HG03025 (cell line): Measurements from ENCODE around the gene ARL13A.
"Not testable (repeated sequence)": the region's sequence is repeated elsewhere in the genome, so short reads cannot be mapped to it uniquely, and the experiment has no call there.

ENCODE experiments used
- ATAC-seq: cut with Tn5 transposase; IDR thresholded peaks from one replicate; pipeline ENCODE4 v1.9.1; 2021; ENCODE audit warnings: mild to moderate bottlenecking, moderate library complexity; ENCODE audit not compliant: unreplicated experiment, low FRiP score

The ARL13A gene

DNA sequence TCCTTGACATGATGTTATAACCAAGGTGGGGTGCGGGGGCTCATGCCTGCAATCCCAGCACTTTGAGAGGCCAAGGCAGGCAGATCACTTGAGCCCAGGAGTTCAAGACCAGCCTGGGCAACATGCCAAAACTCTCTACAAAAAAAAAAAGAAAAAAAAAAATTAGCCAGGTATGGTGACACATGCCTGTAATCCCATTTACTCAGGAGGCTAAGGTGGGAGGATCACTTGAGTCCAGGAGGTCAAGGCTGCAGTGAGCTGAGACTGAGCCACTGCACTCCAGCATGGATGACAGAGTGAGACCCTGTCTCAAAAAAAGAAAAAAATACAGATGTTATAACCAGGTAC is 12.0 kb downstream of the ARL13A start:
- not testable (repeated sequence) for ATAC-seq

DNA sequence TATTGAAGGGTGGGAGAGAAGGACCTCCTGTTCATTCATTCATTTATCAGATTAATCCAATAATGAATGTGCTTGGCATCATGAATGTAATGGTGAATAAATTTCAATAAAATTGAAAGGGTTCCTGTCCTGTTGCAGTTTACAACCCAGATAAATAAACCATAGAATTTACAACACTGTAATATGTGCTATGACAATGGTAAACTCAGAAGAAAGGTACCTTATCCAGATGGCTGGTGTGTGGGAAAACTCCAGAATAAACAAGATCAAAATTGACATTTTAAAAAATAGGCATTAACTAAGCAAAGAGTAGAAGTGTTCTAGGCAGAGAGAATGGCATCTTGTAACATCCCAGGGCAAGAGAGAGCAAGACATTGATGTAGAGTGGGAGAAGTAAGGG is 15.3 kb downstream of the ARL13A start:
- no peak for ATAC-seq

DNA sequence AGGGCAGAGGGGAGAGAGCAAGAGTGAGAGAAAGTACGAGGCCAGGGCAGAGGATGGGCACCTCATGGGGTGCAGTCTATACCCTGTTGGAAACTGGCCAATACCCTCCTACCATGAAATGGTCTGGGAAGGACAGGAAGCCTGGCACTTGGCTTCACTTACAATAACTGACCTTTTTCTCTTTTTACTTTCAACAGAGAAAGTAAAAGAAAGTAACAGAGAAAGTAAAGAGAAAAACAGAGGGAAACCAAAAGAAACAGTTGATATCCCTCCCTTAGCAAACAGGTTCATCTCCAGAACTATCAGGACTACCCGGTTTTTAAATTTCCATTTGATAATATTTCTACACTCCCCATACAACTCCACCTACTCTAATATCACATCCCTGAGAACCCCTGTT is 20.6 kb downstream of the ARL13A start:
- no peak for ATAC-seq

DNA sequence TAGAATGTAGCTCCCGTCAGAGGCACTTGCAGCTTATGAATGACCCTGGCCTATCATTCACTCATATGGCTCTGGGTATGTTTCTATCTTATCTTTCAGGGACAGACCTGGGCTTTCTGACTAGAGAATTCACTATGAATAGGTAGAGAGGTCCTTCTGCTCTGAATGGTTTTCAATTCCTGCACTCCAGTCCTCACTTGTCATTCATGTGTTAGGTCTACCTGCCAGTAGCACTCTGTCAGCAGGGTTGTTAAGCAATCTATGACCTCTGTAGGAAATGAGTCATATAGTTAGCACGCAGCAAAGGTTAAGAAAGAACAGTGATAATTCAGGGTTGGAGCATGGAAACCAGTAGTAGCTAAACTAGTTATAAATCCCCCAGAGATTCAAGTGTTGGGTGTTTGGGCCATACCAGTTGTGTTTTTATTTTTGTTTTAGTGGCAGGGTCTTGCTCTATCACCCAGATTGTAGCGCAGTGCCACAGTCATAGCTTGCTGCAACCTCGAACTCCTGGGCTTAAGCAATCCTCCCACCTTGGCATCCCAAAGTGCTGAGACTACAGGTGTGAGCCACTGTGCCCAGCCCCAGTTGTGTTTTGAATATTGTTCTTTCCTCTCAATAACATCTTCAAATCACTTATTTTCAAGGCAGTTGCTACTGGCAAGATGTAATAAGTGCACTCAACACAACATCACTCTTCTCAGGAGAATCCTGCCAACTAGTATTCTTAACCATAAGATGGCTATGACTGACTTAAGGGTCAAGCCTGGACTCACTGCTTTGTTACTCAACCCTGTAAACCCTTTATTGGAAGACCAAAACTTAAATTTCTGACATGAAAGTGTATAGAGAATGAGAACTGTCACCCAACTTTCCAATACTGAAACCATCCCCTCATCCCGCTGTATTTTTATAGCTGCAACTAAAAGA is 25.1 kb downstream of the ARL13A start:
- ATAC-seq = peak; percentile 87

DNA sequence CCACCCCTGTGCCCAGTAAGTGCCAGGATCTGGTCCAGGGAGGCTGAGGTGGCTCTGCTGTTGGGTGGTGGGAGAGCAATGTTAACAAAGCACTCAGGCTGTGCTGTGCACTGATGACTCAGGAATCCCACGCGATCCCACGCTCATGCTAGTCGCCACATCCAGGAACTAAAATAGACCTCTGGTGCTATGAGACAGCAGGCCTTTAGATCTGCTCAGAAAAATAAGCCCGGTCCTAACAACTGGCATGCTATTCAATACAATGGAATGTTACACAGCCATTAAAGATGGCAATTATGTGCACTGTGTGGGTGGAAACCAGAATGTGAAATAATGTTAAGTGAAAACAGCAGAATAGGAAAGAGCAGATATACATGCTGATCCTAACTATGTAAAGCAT is 26.0 kb downstream of the ARL13A start:
- no peak for ATAC-seq

DNA sequence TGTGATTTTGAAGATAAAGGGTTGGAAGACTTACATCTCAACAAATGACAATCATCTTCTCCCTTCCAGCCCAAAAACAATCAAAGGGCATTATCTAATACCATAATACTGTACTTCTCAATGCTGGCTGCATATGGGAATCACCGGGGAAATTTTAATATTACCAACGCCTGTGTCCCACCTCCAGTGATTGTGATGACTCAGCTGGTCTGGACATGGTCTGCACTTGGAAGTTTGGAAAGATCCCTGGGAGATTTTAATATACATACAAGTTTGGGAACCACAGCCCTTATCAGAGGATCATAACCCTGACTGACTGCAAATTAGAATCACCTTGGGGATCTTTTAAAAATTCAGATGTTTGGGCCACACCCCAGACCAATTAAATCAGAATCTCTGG is 29.9 kb downstream of the ARL13A start:
- no peak for ATAC-seq

DNA sequence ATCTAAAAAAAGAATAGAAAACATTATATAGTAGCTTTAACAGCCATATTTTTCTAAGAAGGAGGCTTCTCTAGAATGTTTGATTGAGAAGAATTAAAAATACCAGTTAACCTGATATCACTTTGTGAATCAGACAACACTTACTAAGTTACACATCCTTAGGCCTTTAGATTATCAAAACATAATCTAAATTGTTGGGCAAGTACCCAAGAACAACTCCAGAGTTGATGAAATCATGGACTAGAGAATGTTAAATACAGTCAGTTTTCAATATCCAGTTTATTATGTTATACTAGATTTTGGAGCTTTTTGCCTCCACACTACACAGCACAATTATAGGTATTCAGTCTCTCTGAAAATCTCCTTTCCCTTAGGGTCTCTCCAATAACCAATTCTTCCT is 39.6 kb downstream of the ARL13A start:
- no peak for ATAC-seq

DNA sequence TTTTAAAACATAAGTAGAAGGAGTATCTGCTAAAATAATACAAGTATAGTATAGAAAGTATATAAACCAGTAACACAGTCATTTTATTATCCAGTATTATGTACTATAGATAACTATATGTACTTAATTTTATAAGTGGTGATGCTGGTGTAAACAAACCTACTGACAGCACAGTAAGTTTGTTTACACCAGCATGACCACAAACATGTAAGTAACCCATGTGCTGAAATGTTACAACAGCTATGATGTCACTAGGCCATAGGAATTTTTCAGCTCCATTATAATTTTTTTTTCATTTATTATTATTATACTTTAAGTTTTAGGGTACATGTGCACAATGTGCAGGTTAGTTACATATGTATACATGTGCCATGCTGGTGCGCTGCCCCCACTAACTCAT is 42.5 kb downstream of the ARL13A start:
- not testable (repeated sequence) for ATAC-seq

DNA sequence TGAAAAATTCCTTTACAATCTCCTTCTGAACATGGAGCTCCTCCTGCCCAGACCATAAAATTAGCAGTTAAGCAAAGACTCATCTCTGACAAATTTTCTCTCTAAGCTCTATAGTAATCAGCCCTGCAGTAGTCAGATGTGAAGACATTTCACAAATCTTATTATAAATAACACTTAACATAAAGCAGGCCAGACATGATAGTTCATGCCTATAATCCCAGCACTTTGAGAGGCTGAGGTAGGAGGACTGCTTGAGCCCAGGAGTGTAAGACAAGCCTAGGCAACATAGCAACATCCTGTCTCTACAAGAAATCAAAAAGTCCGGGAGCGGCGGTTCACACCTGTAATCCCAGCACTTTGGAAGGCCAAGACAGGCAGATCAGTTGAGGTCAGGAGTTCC is 52.5 kb downstream of the ARL13A start:
- no peak for ATAC-seq

DNA sequence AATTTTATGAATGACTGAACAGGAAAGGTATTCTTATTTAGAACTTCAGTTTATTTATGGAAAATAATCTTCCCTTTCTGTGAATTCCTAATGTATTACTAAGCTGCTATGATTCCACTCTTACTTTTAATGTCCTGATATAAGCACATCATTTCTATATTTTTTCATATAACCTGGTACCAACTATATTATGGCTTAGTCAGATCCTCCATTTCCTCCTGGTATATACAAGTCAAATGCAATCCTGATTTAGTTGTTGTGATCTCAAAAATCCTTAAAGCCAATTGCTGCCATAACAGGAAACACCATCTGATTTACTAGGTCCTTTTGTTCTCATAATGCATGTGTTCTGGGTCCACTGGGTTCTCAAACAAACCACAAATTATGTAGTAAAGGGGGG is 55.6 kb downstream of the ARL13A start:
- ATAC-seq = no peak

DNA sequence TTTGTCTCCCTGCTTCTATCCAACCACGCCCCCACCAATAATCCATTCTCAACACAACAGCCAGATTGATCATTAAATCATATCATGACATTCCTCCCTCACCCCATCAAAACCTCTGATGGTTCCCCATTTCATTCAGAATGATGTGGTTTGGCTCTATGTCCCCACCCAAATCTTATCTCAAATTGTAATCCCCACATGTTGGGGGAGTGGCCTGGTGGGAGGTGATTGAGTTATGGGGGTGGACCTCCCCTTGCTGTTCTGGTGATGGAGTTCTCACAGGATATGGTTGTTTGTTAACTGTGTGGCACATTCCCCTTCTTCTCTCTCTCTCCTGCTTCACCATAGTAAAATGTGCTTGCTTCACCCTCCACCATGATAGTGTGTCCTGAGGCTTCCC is 59.1 kb downstream of the ARL13A start:
- no peak for ATAC-seq

DNA sequence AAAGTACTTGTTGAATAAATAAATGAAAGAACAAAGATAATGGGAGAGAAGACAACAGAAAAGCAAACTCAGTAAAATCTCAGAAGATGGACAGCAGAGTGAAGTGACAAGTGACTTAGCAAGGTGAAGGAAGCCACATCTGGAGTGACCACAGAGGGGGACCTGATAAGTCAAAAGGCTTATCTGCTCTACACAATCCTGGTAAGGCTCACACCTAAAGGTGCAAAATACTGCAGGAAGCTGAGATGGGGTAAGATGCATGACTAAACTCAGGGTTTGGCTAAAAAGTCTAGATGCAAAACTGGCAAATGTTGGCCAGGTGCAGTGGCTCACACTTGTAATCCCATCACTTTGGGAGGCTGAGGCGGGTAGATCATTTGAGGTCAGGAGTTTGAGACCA is 60.2 kb downstream of the ARL13A start:
- no peak for ATAC-seq

DNA sequence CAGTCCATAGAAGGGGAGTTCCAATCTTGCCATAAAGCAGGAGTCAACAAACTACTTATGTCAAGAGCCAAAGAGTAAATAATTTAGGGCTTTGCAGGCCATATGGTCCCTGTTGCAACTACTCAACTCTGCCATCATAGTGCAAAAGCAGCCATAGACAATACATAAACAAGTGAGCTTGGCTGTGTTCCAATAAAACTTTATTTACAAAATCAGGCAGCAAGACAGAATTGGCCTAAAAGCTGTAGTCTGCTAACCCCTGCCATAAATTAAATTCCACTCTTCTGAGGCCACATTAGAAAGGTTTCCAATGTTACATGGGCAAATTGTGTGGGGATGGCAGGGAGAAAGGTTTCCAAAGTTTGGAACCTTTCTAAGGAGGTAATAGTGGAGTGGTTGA is 67.7 kb downstream of the ARL13A start:
- no peak for ATAC-seq

DNA sequence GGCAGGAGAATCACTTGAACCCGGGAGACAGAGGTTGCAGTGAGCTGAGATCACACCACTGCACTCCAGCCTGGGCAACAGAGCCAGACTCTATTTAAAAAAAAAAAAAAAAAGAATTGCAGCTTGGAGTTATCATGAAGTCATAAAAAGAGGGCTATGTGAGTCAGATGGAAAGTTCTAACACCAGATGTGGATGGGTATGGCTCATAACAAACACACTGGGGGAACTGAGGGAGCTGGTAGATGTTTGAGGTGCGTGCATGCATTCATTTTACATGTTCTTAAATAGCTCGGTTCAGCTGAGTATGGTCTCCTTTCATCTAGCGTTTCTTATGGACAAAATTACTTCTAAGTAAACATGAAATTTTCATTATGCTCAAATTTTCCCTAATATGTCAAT is 70.7 kb downstream of the ARL13A start:
- ATAC-seq = no peak
